WERI-Rb-1 (cell line): ENCODE data around the gene THRB.

Experiments
- DNase-seq: peaks from one replicate; pipeline ENCODE4 v3.0.0-alpha.2; 2020
- H3K27ac ChIP-seq: fragments of 250-450 bp; sonication (Bioruptor Pico); 2 replicates; pipeline ENCODE4 v1.5.1; 2020; ENCODE audit warnings: mild to moderate bottlenecking, moderate library complexity
- H3K27me3 ChIP-seq: fragments of 250-450 bp; sonication (Bioruptor Pico); 2 replicates; pipeline ENCODE4 v1.5.1; 2021; ENCODE audit warnings: mild to moderate bottlenecking, low read depth, moderate library complexity; ENCODE audit not compliant: insufficient read depth, severe bottlenecking
- H3K36me3 ChIP-seq: fragments of 250-450 bp; sonication (Bioruptor Pico); 2 replicates; pipeline ENCODE4 v1.5.1; 2020; ENCODE audit warnings: mild to moderate bottlenecking, moderate library complexity
- H3K4me3 ChIP-seq: 2 replicates; pipeline ENCODE4 v1.5.1; 2011; ENCODE audit warnings: low read depth, mild to moderate bottlenecking, control low read depth, low read length
- H3K9me3 ChIP-seq: fragments of 250-450 bp; sonication (Bioruptor Pico); 2 replicates; pipeline ENCODE4 v1.5.1; 2021; ENCODE audit warnings: mild to moderate bottlenecking, moderate library complexity; ENCODE audit not compliant: severe bottlenecking
- CTCF ChIP-seq: IDR thresholded peaks from 2 replicates; pipeline ENCODE4 v1.5.1; 2011; ENCODE audit warnings: low read depth, mild to moderate bottlenecking, control low read depth, inconsistent platforms, low read length

Gene THRB

GRCh38 chr3:24520101-24520495, 25.4 kb upstream of the THRB start:
- no peak for TF ChIP-seq CTCF
- Histone ChIP-seq H3K36me3 (no peaks in the 10 kb centered on the region), H3K27ac (no peak overlapping the region), H3K9me3 (no peaks in the 10 kb centered on the region), H3K27me3 (no peaks in the 10 kb centered on the region), H3K4me3 (no peak overlapping the region)
- DNase-seq, result no peak

DNA sequence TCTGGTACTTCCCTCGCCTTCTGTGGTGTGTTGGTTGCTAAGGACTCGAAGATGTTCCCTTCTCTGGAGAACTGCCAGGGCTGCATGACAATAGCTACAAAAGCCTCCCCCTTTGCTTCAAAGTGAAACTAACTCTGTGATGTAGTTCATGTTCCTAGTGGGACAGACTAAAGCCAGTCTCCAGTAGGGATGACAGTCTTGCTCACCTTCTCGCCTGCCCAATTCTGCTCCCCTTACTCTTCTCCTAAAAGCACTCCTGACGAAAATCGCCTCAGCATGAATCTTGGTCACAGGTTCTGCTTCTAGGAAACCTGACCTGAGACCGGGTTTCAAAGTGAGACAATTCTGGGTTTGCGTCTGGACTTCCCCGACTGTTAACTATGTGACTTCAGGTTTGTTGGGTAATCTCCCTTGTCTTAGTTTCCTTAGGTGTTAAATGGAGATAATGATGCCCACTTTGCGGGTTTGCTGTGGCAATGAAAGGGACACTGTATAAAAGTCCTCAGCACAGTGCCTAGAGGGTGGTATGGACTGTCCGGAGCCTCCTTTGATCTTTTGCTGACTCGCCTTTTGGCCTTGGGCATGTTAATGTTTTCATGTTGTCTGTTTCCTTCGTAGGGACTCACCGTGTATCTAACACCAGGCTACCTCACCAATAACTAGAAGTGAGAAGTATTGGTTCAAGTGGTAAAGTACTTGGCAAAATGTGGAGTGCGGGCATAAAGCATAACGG, 24.9 kb upstream of the THRB start:
- no peaks in the 10 kb centered on the region for H3K27me3 ChIP-seq

GRCh38 chr3:24518990-24519367, 24.3 kb upstream of the THRB start:
- Histone ChIP-seq H3K27me3 (no peaks in the 10 kb centered on the region), H3K36me3 (no peaks in the 10 kb centered on the region), H3K27ac (no peak overlapping the region), H3K9me3 (no peaks in the 10 kb centered on the region), H3K4me3 (no peak overlapping the region)
- TF ChIP-seq CTCF, result no peak
- no peak for DNase-seq

More for the DNA sequence above, 24.9 kb upstream of the THRB start:
- TF ChIP-seq CTCF, result no peak
- DNase-seq, result no peak
- Histone ChIP-seq H3K4me3 (no peak overlapping the region), H3K27ac (no peak overlapping the region), H3K9me3 (no peaks in the 10 kb centered on the region), H3K36me3 (no peaks in the 10 kb centered on the region)

DNA sequence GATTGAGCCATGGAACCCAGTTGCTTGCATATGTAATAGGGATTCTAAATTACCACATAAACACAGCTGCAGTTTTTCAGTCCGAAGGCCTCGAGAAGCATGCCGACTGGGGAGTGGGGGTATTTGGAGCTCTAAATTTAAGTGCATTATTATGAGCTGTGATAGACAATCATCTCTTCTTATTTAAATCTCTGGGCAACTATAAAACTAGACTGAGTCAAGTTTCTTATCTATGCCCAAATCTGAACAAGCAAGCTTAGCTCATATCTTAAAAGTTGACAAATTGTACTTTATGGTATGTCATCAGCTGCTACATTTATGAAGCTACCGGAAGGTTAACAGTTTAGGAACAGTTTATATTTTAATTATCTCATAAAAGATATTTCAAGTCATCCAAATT, 19.5 kb upstream of the THRB start:
- Histone ChIP-seq H3K9me3 (no peaks in the 10 kb centered on the region), H3K36me3 (no peaks in the 10 kb centered on the region), H3K27me3 (no peaks in the 10 kb centered on the region), H3K27ac (no peak overlapping the region), H3K4me3 (no peak overlapping the region)
- no peak for DNase-seq
- no peak for TF ChIP-seq CTCF

DNA sequence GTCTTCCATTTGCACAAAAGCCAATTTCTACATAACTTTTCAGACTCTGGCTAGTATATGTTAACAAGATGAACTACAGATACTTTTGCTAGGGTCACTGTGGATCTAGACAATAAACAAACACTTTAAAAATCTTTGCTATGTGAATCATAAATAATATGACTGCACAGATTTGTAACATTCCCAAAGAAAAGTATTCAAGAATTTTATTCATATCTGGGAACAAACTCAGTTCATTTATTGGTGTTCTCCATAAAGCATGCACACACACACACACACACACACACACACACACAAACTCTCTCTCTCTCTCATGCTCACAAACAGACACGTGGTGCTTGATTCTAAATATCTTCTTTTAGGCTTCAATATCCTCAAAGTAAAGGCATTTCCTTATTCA, 18.8 kb upstream of the THRB start:
- H3K36me3 ChIP-seq, result no peaks in the 10 kb centered on the region
- H3K4me3 ChIP-seq, result no peak overlapping the region
- no peaks in the 10 kb centered on the region for H3K9me3 ChIP-seq
- TF ChIP-seq CTCF, result no peak
- H3K27ac ChIP-seq, result no peak overlapping the region
- DNase-seq, result no peak
- no peaks in the 10 kb centered on the region for H3K27me3 ChIP-seq
